IPS-NIHi7 (cell line): ENCODE measurements around the gene HUNK.
"Not testable (repeated sequence)": the region's sequence is repeated elsewhere in the genome, so short reads cannot be mapped to it uniquely, and the experiment has no call there.

Source experiments
- DNase-seq: peaks from one replicate; pipeline ENCODE4 v3.0.0; 2012; ENCODE audit warnings: mixed read lengths; ENCODE audit errors: extremely low spot score

HUNK gene

DNA sequence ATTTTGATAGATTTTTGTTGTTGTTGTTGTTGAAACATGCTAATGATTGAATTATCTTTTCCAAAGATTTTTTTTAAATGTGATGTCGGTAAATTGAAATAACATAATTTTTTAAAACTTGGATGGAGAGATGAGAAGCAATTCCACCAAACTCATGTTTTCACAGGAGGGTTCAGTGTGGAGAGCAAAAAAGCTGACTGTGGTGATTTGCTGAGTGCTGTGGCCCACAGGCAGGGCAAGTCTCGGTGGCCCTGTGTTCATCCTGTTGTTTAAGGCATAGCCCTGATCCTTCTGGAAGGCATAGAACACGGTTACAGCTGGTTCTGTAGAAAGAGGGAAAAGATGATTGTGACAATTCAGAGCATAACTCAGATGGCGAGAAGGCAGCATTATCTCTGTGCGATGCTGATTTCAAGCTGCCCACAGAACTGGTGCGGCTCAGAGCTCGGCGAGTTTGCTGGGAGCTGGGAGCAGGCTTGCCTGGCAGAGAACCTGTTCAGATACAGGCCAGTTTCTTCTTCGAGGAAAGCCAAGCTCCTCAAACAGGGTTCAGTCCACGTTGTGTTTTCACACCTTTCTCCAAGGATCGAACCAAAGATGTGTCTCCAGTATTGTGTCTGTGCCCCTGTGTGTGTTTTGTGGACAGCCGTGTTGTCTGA, 127.1 kb downstream of the HUNK start:
- no peak for DNase-seq

DNA sequence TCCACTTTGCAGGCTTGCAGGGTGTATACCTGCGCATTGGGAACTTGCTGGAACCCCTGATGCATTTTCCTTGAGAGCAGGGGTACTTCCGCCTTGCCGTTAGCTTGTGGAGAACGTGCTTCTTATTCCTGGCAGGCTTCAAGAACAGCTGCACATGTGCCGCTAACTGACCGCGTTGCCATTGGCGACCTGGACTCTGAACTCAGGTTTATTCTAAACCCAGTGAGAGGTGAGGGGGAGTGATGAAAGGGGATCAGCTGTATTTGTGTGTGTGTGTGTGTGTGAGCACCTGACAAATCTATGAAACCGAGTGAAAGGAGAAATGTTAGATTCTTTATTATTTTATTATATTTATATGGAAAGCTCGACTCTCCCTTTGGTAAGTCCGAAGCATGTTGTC, 128.6 kb downstream of the HUNK start:
- DNase-seq = no peak

DNA sequence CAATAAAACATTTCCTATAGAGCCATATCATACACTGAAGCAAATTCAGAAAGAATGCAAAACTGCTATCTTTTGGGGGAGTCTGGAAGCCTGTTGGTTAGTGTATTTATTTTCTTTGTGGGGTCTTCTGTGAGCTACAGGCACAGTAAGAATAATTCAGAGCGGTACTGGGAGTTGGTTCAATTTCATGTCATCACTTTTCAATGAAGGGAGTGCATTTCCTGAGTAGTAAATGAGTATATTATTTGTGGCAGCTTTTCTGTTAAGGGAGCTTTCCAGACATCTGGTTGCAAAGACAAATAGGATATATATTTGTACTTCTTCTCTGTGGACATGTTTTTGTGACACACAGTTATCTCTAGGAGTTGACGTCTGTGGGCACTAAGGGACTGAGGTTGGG, 130.6 kb downstream of the HUNK start:
- no peak for DNase-seq

DNA sequence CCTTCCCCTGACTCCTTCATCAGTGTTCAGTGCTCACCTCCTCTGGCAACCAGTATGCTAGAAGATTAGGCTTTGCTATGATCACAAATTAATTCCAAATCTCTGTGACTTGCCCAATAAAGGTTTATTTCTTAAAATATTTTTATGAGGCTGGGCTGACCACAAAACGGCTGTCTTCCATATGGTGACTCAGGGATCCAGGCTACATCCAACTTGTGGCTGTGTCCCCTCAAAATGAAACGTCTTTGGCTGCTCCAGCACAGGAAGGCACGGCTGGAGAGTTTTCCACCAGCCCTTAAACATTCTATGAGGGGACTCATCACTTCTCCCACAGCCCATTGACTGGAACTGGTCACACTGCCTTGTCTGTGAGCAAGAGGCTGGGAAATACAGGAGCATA, 131.5 kb downstream of the HUNK start:
- no peak for DNase-seq

DNA sequence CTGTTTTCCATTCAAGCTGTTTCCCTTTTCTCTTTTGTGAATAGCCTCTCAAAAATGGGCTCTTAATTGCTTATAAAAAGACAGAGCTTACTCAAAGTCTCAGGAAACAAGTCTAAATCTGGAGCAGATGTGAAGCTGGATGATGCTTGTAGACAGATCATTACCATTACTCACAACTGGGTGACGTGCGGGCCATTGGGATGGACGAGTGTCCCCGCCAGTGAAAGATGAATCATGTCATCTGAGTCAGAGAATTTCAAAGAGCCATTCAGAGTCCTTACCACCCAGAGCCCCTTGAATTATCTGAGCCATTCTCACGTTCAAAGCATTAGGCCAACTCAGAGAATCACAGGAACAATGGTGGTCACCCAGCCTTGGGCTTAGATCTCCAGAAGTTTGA, 134.6 kb downstream of the HUNK start:
- DNase-seq = no peak

DNA sequence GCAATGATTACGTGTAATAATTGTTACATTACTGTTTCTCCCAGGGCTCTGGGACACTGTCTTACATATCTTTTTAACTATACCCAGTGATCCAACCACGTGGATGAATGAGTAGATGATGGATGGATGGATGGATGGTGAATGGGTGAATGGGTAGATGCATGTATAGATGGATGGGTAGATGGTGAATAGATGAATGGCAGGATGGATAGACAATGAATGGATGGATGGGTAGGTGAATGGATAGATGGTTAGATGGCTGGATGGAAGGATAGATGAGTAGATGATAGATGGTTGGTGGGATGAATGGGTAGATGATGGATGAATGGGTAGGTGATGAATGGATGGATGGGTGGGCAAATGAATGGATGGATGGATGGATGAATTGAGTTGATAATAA, 135.9 kb downstream of the HUNK start:
- no peak for DNase-seq

DNA sequence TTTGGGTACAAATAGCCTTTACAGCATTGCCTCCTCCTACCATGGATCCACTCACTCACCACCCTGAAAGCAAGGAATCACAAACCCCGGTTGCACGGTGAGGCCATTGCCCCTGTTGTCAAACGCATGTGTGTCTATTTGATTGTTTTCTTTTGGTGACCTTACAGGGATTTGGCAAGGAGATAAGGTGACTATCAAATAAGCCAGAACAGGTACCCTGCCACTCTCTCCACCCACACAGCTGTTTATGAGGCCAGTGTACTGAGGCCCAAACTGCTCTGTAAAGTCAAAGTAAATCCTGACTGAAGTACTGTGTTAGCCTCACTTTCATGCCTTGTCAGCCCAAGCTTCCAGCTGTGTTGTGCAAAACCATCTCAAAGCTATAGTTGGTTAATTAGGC, 136.4 kb downstream of the HUNK start:
- no peak for DNase-seq

DNA sequence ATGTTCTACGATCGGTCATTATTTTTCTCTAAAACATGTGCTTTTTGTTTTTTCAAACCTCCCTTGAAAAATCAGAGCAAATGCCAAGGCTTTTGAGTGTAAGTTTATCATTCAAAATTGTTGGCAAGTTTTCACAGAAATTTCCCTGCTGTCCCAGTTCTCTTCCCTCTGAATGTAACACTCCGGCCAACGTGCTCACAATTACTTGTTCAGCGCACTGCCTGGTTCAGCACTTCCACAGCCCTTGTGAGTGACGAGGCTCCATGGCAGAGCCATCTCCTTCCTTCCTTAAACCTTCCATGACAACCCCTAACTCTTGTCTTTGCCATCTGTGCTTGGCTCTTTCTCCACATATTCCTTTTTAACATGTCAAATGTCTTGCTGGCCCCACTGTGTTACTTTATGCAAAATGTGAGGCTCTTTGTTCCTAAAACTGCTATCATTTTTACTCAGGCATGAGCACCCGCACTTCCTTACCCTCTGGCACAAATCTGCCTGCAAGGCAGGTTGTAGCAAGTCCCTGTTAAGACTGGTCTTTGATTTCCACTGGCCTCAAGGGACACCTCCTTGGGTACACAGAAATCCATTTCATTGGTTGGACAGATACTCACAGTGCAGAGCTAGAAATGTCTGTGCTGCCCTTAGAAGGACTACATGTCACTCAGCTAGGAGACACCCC, 142.8 kb downstream of the HUNK start:
- DNase-seq = no peak

DNA sequence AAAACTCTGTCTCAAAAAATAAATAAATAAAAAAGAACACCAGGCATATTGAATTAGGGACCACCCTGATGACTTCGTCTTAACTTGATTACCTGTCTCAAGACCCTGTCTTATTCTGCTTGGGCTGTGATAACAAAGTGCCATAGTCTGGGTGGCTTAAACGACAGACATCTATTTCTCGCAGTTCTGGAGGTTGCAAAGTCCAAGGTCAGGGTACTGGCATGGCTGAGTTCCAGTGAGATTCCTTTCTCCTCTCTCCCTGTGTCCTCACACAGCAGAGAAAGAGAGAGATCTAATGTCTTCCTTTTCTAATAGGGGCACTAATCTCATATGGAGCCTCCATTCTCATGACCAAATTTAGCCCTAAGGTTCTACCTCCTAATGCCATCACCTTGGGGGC, 145.6 kb downstream of the HUNK start:
- no peak for DNase-seq

DNA sequence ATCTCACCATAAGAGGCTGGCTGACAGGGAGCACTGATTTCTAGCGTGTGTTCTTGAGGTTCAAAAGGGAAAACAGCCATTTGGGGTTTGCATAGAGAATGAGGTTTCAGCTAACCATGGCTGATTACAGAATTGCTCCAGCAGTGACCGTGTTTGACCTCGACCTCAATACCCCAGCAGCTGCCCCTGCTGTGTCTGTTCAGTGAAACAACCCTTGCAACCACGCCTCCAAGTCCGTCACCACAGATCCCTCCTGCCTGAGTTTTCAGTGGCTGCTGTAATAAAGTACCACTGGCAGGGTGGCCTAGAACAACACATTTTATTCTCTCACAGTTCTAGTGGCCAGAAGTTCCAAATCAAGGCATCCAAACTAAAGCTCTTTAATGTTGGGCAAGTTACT, 147.7 kb downstream of the HUNK start:
- DNase-seq = no peak

DNA sequence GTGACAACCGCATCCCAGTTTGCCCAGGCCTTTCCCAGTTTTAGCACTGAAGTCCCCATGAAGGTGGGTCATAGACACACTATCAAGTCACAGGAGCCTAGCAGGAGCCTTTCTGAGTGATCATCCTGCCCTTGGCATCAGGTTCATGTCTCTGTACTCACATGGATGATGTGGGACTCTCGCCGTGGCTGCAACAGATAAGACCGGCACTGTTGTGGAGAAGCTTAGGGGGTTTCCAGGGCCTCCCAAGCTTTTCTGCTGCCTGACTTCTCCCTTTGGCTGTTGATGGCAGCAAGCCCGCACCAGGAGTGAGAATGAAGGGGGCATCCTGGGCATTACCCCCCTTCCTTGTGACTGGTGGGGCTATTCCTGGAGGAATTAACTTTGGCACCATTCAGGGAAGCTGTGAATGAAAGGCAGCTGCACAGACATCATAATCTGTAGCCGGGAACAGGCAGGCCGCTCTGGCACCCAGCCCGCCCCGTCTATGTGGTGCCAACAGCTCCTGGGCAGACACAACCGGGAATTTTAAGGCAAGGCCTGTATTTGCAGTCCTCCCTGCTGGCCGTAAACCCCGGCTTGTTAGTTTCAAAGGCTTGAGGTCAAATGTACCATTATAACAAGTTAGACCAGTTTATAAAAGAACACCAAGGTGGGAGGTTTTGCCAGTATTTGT, 148.6 kb downstream of the HUNK start:
- DNase-seq = no peak

DNA sequence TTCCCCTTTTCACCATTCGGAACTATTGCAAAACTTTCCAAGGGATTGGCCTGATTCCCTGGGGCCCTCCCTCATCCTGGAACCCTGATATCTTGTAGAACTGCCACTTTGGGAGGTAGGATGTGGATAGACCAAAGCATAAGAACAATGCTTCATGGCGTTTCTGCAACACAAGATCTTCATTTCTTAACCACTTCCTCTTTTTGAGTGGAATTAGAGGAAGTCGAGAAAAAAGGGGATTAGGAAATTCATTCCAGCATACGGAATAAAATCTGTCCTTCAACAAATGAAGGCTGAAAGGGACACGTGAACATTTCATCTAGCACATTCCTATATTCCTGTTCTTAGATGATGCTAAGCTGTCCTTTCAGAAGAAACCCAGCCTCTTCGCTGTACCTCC, 149.3 kb downstream of the HUNK start:
- DNase-seq = no peak

DNA sequence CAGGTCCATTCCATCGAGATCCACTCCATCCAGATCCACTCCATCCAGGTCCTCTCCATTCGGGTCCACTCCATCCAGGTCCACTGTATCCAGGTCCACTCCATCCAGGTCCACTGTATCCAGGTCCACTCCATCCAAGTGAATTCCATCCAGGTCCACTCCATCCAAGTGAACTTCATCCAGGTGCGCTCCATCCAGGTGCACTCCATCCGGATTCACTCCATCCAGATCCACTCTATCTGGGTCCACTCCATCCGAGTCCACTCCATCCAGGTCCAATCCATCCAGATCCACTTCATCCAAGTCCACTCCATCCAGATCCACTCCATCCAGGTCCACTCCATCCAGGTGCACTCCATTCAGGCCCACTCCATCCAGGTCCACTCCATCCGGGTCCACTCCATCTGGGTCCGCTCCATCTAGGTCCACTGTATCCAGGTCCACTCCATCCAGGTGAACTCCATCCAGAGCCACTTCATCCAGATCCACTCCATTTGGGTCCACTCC, 157.4 kb downstream of the HUNK start:
- no peak for DNase-seq

DNA sequence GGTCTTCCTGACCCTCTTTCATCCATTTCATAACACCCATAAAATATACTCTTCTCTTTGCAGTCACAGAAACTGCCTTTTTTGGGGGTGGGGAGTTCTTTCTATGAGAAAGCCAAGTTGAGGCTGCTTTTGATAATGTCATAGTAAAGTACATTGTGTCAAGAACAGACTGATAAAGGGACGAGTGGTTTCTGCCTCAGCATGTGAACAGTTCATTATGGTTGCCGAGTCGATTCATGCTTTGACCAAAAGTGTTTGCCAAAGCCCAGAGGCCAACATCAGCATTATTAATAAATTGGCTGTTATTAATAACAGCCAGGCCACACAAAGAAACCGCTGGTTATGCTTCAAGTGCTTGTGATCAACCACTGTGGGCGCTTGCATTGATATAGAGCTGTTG, 162.0 kb downstream of the HUNK start:
- DNase-seq = no peak

DNA sequence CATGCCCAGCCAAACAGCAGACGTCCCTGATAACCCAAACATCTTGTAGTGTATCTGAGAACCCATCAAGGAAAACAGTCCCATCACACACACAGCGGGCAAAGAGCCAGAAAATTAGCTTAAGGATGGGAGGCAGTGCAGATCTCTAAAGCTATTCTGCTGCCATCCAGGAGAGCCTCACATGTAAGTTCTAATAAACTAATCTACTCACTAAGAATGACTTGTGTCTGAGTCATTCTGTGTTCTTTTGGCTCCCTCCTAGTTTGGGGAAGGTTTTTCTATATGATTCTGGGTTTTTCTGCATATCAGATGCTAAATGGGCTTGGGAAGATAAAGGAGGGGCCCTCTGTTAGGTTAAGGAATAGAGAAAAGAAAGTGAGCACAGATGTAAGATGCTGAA, 162.8 kb downstream of the HUNK start:
- no peak for DNase-seq

DNA sequence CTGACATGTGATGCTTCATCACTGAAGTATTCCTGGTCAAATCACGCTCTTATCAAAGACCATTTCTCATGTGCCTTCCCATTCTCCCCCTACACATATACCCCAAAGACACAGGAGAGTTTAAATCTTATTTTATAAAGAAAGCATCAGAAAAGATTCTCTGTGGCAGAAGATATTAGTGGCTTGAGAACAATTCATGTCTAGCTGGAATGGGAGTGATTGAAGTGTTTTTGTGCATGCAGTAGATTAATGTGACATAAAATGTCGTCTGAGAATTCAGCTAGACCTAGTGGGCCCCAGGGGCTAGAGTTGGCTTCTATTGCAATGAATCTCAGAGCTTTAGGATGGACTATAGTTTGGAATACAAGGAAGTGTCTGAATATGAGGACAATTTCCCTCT, 163.9 kb downstream of the HUNK start:
- DNase-seq = no peak

DNA sequence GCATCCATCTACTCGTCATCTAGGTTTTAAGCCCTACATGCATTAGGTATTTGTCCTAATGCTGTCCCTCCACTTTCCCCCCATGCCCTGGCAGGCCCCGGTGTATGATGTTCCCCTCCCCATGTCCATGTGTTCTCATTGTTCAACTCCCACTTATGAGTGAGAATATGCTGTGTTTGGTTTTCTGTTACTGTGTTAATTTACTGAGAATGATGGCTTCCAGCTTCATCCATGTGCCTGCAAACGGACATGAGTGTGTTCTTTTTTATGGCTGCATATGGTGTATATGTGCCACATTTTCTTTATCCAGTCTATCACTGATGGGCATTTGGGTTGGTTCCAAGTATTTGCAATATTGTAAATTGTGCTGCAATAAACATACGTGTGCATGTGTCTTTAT, 165.9 kb downstream of the HUNK start:
- DNase-seq = not testable (repeated sequence)

DNA sequence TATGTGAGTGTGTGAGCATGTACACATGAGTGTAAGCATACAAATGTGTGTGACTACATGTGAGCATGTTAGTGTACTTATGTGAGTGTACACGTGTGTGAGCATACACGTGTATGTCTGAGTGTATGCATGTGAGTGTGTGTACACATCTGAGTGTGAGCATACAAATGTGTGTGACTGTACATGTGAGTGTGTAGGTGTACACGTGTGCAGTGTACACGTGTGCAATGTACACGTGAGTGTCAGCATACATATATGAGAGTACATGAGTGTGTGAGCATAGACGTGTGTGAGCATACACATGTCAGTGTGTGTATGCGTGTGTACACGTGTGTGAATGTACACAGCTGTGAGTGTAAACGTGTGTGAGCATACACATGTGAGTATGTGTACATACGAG, 170.6 kb downstream of the HUNK start:
- DNase-seq = no peak

DNA sequence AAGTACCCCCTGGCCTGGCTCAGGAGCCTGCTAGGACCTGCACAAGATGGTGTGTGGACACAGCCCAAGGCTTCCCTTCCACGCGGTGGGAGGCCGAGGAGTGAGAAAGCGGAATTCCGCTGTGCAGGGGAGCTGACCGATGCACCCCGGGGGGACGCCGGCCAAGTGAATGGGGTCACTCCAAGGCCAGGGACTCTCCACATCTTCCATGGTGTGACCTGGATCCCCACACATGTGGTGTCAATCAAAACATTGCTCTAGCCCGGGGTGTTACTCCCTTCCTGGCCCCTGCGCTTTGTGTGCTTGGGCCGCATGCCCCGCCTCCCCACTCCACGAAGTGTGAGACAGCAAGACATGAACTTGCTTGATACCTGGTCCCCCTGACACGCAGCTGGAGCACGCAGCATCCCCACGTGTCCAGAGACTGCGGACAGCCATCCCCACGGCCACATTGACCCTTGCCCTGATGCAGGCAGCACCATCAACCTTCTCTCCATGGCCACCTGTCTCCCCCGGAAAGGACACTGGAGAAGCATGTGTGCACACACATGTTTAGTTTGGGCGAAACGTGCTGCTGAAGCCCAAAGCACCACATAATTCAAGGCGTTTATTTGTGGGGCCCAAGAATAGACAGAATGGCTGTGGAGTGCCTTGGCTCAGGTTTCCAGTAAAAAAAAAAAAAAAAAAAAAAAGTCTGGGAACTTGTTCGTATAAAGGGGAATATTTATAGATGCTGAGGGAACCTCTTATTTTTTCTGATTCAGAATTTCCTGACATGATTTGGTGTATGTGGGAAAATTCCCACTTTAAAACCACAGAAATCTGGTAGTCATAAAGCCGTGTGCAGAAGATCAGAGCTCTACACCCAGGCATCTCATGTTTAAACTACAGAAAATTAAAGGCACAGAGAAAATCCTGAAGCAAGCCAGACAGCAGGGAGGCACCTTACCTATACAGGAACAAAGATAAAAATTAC, 171.7 kb downstream of the HUNK start:
- DNase-seq = no peak

DNA sequence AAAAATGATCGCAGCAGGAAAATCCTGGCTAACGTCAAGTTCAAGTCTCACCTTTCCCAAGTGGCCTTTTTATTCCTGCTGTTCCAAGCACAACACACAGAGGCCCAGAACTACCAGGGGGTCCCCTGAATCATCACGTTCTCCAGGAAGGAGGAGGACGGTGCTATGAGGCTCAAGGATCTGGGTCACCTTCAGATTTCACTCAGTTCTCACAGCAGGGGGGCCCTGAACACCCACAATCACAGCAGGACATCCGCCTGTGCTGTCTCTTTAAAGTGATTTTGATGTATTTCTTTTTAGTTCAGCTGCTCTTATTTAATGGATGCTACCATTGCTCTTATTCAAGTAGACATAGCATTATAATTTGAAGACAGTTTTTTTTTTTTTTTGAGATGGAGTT, 173.4 kb downstream of the HUNK start:
- no peak for DNase-seq

DNA sequence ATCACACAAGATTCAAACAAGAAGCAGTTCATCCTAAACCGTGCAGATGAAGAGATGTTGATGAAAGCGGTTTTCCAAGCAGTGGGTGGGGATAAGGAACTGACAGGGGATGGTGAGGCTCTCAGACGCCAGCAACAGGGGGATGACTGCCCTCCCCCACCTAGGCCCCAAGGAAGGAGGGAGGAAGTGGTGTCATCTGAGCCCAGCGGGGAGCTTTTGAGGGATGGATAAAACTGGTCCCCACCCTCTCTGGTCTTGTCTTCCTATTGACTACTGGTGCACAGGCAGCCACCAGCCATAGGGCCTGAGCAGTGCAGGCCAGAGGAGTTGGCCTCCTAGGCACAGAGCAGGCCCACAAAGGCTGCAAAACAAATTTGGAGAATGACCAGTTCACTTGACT, 175.5 kb downstream of the HUNK start:
- peak; percentile 31 for DNase-seq
